Measurements from ENCODE around the gene NUP214. TPM values are rescaled to one million over a fixed set of nuclear protein-coding genes. Genes with fewer than 3 reads are reported as not detected.

Gene NUP214
- total and polyA plus RNA-seq, 9 donors: 25.0 to 60.7 (median 46.6) TPM

- 59 to 81% (median 79%) methylated on average over 27 to 29 of the region's 29 CpGs for WGBS, 3 donors
- no peak for DNase-seq
- no peaks in the 10 kb centered on the region for H3K4me1 ChIP-seq (ENCODE audit: insufficient read depth)
Observed at GRCh38 chr9:131275332-131276093, 150.1 kb downstream of the NUP214 start.

GRCh38 chr9:131276094-131276888 lies 150.9 kb downstream of the NUP214 start, which contains the start of gene FAM78A:
Gene FAM78A, minus strand, starts transcription at chr9:131276510. Its CDS starts 331 bp downstream, at chr9:131276179.
- H3K9me3 ChIP-seq: no peaks in the 10 kb centered on the region
- H3K4me3 ChIP-seq: peak within 1 kb of the TSS; percentile 44
- no peaks in the 10 kb centered on the region for H3K4me1 ChIP-seq (ENCODE audit: insufficient read depth)
- no peaks in the 10 kb centered on the region for H3K36me3 ChIP-seq
- WGBS, 3 donors: 7 to 12% (median 11%) methylated on average over 63 to 76 of the region's 76 CpGs
- DNase-seq: peak in 2 of 5 donors; percentile 47 to 61
- TF ChIP-seq, protein P1, sequence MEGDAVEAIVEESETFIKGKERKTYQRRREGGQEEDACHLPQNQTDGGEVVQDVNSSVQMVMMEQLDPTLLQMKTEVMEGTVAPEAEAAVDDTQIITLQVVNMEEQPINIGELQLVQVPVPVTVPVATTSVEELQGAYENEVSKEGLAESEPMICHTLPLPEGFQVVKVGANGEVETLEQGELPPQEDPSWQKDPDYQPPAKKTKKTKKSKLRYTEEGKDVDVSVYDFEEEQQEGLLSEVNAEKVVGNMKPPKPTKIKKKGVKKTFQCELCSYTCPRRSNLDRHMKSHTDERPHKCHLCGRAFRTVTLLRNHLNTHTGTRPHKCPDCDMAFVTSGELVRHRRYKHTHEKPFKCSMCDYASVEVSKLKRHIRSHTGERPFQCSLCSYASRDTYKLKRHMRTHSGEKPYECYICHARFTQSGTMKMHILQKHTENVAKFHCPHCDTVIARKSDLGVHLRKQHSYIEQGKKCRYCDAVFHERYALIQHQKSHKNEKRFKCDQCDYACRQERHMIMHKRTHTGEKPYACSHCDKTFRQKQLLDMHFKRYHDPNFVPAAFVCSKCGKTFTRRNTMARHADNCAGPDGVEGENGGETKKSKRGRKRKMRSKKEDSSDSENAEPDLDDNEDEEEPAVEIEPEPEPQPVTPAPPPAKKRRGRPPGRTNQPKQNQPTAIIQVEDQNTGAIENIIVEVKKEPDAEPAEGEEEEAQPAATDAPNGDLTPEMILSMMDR (IDR thresholded peaks at IDR 0.05): no peak
- no peak for TF ChIP-seq EP300 (IDR thresholded peaks at IDR 0.05)
- no peak for TF ChIP-seq POLR2A (IDR thresholded peaks at IDR 0.05)
- H3K27me3 ChIP-seq: no peaks in the 10 kb centered on the region
- peak within 1 kb of the TSS in 1 of 2 donors; percentile 31 for H3K27ac ChIP-seq
- intact Hi-C loops (cut with DNase I): no loop called here

More at GRCh38 chr9:131275332-131276093, 150.1 kb downstream of the NUP214 start:
- H3K4me3 ChIP-seq: peak overlapping the region; percentile 44
- TF ChIP-seq POLR2A (IDR thresholded peaks at IDR 0.05) (no peak), EP300 (IDR thresholded peaks at IDR 0.05) (no peak)
- TF ChIP-seq, protein P1 (IDR thresholded peaks at IDR 0.05): no peak
- H3K9me3 ChIP-seq: no peaks in the 10 kb centered on the region
- no peaks in the 10 kb centered on the region for H3K36me3 ChIP-seq
- H3K27me3 ChIP-seq: no peaks in the 10 kb centered on the region
- peak overlapping the region in 1 of 2 donors; percentile 31 for H3K27ac ChIP-seq
- intact Hi-C loops (cut with DNase I): no loop called here

GRCh38 chr9:131276891-131277286 lies 151.5 kb downstream of the NUP214 start:
- no peaks in the 10 kb centered on the region for H3K9me3 ChIP-seq
- no peaks in the 10 kb centered on the region for H3K4me1 ChIP-seq (ENCODE audit: insufficient read depth)
- H3K27me3 ChIP-seq: no peaks in the 10 kb centered on the region
- H3K27ac ChIP-seq: peak overlapping the region in 1 of 2 donors; percentile 31
- WGBS, 3 donors: 0 to 1% (median 0%) methylated on average over 1 to 60 of the region's 60 CpGs
- H3K36me3 ChIP-seq: no peaks in the 10 kb centered on the region
- intact Hi-C loops (cut with DNase I): no loop called here
- TF ChIP-seq EP300 (IDR thresholded peaks at IDR 0.05) (no peak), POLR2A (IDR thresholded peaks at IDR 0.05) (no peak)
- TF ChIP-seq, protein P1 (IDR thresholded peaks at IDR 0.05): no peak
- no peak for DNase-seq
- H3K4me3 ChIP-seq: peak overlapping the region; percentile 44

GRCh38 chr9:131277287-131277909 lies 152.0 kb downstream of the NUP214 start:
- Histone ChIP-seq H3K36me3 (no peaks in the 10 kb centered on the region), H3K27me3 (no peaks in the 10 kb centered on the region), H3K27ac (no peak overlapping the region), H3K4me1 (ENCODE audit: insufficient read depth) (no peaks in the 10 kb centered on the region), H3K4me3 (peak overlapping the region; percentile 44), H3K9me3 (no peaks in the 10 kb centered on the region)
- TF ChIP-seq EP300 (IDR thresholded peaks at IDR 0.05): no peak
- TF ChIP-seq POLR2A (IDR thresholded peaks at IDR 0.05): no peak
- TF ChIP-seq, protein P1 (IDR thresholded peaks at IDR 0.05): no peak
- intact Hi-C loops (cut with DNase I): no loop called here
- 0 to 1% methylated on average over 43 to 78 of the region's 78 CpGs; no CpG with 5 or more reads in 1 of the 3 donors for WGBS, 3 donors
- peak in 1 of 5 donors; percentile 40 for DNase-seq
